ENCODE data around the gene MYO1A.

Gene MYO1A

DNA sequence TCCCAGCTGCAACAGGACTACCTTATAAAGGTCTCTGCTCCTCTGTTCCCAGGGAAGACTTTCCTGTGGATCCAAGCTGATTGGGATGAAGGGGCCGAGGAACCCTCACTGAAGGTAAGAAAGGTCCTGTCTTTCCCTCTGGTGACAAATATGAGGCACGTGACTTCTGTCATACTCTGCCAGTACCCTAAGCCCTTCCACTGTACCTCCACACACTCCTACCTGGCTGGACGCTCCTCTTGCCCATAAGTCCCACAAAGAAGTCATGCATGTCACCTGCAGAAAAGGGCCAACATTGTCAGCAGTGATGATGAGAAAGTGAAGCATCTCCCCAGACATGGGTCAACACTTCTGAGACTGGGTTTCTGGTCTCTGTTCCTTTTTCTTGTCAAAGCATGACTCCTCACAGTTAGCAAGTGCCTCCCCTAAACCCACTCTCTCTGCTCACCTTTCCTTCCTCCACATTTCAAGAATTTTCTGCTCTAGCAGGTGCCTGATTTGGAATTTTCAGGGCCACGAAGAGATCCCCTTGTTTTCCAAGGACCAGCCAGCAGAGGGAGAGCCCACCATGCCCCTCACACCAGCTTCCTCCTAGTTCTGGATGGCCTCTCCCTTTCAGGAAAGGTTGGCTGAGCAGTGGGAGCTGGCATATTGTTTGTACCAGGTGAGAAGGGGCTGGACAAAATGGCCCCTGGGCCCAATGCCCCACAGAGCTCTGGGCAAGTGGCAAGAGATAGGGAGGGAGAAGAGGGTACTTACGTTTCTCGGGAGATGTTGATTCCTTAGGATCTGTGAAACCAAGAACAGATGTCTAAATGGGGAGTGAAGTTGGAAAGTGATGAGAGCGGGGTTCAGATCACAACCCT, 37.1 kb downstream of the MYO1A start:
- no peak for FAIRE-seq

DNA sequence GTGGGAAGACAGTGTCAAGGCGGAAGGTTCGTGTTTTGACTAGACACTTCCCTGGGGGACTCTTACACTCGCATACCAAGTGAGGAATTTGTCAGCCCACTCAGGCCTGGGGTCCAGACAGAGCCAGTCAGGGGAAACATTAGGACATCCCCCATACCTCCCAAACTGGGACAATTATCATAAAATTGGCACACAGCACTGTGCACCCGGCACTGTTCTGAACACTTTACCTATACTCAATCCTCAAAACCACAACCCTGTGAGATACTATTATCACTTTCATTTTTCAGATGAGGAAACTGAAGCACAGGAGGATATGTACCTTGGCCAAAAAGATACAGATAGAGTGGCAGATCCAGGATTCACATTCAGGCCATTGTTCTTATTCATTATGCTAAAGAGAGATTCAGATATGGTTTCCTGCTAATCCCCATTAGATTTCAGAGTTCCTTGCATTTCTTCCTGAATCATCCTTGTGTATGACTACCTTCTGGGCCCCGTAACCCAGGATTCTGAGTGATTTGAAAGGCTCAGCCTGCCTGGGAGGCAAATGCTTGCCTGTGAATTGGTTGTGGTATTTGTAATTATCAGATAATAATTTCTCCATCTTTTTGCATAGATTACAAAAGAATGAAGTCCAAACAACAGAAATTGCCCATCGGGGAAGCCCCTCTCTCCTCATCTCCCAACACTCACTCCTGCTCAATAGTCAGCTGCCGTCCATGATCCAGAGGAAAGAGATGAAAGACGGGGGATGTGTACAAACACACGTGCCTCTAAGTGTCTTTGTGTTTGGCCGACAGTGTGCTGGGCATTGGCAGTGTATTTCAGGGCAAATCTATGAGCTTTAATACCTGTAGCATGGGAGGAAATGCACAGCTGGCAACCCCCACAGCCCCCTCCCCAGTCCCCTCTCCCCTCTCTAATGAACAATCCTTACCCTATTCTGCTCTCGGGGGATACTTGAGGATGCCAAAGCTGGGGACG, 38.2 kb downstream of the MYO1A start:
- FAIRE-seq: no peak

DNA sequence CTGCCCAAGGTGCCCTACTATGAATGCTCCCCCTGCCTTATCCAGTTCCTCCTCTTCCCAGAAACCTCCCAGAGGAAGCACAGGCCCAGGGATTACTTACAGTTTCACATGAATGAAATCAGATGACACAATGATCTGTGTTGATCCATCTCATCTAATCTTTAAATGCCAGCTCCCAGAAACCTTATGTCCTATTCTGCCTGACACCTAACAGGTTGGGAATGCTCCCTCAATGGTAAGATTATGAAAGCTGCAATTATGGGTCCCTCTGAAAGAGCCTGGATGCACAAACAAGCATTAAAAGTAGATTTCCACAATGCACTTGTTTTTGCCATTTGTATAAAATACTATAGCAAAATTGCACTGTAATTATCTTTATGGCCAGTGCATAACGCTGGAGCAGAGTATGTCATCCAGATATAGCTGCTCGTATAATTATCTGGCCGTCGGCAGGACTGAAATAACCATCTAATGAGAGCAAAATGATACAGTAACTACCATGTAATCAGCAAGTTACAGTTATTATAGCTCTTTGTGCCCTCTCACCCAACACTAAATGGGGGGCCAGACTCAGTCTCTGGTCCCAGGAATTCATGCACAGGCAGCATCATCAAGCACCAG, 39.2 kb downstream of the MYO1A start:
- no peak for FAIRE-seq

DNA sequence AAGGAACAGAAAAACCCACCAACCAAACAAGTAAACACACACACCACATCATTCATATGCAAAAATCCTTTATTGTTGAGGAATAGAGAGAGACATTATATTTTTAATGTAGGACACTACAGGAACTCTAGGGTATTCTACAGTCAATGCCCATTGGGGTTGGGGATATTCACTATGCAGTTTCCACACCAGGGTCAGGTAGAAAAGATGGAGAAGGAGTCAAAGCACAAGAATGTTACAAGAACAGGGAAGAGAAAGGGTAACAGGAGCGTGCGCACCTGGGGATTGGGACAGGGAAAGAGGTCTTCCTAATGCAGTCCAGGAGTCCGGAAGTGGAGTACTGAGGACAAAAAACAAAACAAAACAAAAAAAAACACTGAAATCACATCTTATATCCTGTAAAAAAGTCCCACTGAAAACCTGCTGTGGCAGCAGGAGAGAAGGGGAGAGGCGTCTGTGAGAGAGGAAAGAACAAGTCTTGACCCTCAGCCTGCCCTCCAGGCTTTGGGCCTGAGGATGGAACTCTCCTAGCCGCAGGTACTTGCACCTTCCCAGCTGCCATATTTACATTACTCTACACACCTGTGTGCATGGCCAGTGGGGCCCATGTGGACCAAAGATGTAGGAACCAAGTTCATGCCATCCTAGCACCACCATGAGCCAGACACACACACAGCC, 39.8 kb downstream of the MYO1A start:
- no peak for FAIRE-seq

DNA sequence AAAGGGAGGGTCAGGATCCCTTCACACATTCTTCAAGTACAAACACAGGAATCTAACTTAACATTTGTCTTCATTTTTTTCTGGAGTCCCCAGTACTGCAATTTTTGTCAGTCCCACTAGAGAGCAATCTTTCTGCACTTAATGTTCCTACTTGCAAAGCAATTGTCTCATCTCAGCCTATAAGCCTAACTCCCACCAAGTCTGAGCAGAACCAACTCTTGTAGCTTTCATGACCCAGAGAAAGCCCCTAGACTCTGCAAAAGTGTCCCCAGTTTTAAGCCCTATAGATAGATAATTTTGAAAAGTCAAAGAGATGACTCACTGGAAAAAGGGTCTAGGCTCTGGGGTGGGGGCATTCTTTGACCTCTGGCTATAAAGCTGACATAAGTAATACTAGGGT, 41.8 kb downstream of the MYO1A start:
- FAIRE-seq: peak; percentile 67

DNA sequence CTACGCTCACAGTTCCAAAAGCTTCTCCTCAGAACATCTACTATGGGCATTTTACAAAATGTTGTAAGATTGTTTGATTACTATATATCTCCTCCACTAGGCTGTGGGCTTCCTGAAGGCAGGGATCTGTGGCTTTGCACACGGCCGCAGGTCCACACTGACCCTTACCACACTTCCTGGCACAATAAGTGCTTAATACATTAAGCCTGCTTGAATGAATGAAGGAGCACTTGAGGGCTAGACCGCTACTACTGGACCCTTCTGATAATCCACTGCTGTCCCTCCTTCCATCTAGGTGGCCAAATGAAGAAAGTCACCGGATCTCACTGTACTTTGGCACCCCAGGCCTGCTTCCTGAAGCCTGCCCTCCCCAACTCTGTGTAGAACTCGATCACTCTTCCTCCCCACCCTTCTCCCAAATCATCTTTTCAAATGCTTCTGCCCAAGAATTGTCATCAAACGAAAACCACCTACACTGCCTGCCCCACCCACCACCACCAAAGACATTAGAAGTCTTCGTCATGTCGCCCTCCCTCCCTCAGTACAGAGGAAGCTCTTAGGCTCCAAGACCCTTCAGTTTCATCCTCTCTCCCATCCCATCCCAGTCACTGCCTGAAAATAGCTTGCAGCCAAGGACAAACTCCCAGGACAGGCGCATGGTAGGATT, 43.0 kb downstream of the MYO1A start:
- no peak for FAIRE-seq

DNA sequence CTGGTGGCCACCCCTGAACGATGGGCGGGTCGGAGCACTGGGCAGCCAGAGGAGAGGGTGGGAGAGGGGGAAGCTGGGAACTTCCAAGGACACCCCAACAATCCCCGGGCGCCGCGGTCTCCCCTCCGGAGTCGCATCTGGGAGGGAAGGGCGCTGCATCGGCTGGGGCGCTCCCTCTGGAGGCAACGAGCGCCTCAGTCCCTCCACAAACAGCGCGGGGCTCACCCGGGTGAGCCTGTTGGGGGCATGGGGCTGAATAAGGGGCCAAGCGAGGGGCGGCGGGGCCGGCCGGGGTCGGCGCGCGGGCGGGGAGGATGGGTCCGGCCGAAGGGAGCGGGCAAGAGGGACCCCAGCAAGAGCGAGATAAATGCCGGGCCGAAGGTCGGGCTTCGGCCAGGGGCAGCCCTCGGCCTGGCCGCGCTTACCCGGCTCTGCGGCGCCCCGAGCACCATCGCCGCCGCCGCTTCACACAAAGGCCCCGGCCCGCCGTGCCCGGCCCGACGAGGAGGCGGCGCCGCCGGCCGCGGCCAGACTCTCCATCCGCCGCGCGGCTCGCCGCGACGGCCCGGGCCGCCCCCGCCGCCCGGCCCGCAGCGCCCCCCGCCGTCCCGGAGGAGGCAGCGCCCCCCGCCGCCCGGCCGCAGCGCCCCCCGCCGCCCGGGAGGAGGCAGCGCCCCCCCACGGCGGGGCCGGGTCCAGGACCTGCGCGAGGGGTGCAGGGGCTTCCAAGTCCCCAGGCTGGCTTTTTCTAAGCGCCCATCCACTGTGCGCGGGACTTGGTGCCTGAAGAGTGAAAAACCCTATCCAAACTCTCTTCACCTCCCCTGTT, 43.7 kb downstream of the MYO1A start, which contains the start of gene ZBTB39:
Gene ZBTB39 (minus strand): TSS at position 567 of the 829 bp plus-strand sequence. CDS start 1,629 bp downstream, outside the sequence.
- no peak for FAIRE-seq

DNA sequence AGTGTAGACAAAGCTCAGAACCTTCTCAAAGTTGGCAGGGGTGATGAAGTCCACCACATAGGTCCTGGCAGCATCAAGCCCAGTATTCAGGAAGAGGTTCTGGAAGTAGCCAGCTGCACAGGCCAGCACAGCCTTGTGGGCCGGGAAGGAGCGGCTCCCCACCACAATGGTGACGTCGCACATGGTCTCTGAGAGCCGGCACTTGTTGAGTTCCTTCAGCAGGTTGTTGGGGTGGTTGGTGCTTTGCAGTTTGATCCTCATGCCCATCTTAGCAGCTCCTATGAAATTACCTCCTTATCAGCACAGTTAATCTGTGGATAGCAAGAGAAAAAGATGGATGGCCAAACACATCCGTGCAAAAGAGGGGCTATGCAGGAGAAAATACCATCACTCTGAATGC, 45.3 kb downstream of the MYO1A start:
- no peak for FAIRE-seq

DNA sequence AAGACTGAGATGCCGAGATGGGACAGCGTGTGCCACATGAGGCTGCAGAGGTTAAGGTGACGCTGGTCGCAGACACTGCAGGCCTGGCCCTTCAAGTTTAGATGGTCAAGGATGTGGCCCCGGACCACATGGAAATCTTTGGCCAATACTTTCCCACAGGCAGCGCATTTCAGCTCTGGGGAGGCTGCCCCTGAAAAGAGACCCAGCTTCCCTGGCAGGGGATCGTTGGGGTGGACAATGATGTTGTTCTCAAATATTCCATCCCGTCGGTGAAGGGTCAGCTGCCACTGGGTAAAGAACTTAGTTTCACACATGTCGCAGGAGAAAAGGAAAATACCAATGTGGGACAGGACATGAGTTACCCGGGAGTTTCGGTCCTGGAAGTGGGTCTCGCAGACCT, 46.5 kb downstream of the MYO1A start:
- FAIRE-seq: no peak

DNA sequence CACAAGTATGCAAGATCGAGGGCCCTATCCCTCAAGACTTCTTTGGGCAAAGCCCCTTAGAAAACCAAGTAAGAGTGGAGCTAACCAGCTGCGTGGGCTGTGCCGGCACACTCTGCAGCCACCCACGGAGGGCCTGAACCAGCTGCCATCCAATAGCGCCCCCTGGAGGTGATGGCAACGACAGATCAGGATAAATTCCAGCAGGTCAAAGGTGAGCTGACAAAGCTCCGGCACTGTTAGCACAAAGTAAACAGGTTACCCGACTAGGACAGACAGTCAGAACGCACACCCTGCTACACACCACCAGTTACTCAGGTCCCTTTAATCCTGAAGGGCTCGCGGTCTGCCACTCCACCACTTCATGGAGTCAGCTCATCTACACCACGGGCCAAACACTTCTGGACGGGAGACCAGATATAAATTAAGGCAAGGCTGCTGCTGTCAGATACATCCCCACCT, 48.5 kb downstream of the MYO1A start:
- FAIRE-seq: no peak

DNA sequence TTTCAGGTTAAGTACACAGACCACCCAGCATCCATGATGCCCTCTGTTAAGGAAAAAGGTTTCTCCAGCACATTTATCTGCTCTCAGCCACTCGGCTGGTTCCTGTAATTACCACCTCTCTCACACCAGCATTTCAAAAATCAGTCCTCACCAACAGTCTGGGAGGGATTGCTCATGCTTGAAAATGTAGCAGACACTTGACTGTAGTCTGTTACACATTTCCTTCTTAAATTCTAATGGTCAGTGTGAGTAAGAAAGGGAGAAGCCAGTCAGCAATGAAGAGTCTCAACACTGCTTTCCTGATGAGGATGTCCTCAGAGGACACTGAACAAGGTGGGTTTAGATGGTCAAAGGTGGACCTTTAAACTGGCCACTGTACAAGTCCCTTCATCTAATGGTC, 49.5 kb downstream of the MYO1A start:
- no peak for FAIRE-seq

DNA sequence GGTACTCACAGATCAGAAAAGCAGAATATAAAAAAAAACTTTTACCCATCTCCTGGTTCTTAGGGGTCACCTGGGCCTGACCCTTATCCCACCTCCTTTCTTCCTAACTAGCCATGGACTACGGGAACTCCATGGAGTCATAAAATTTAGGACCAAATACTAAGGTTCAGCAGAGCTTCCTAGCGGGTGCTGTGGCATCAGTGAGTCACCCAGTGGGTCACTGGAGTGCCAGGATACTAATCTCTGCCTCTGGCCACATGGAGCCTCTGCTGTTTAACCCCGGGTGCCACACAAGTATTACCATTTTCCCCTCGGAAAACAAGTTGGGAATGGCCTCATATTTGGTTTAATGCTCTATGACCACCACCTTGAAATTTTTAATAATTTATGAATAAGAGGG, 50.5 kb downstream of the MYO1A start:
- FAIRE-seq: no peak

DNA sequence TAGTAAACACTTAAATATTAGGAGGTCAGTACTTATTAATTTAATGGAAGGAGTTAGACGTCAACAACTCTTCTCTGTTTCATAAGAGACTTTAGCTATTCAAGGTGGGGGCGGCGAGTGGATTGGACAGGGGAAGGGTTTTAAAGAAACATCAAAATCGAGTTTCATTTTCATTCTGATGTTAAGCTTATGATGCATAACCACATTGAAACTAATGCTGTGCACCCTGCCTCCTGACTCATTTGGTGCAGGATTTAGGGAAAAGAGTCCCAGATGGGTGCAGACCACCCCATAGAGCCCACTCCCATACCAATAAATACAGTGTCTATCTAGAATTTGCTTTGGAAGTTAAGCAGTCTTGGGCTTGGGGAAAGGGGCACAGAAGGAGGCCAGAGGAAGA, 50.9 kb downstream of the MYO1A start:
- no peak for FAIRE-seq

DNA sequence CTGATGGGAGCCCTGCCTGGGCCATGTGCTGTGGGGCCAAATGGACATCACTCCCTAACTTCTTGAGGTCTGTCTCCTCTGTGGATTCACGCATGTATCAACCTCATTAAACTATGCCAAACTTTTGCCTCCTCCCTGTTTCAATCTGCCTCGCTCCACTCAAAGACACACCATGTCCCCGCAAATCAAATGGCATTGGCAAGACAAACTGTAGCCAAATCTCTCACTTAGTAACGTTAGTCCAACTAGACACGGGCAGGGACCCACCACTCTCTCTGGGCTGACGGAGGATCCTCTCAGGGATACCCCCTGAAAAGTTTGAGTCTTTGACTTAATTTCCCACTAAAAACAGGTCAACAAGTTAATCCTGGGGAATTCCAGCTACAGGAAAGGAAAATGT, 51.6 kb downstream of the MYO1A start:
- no peak for FAIRE-seq

DNA sequence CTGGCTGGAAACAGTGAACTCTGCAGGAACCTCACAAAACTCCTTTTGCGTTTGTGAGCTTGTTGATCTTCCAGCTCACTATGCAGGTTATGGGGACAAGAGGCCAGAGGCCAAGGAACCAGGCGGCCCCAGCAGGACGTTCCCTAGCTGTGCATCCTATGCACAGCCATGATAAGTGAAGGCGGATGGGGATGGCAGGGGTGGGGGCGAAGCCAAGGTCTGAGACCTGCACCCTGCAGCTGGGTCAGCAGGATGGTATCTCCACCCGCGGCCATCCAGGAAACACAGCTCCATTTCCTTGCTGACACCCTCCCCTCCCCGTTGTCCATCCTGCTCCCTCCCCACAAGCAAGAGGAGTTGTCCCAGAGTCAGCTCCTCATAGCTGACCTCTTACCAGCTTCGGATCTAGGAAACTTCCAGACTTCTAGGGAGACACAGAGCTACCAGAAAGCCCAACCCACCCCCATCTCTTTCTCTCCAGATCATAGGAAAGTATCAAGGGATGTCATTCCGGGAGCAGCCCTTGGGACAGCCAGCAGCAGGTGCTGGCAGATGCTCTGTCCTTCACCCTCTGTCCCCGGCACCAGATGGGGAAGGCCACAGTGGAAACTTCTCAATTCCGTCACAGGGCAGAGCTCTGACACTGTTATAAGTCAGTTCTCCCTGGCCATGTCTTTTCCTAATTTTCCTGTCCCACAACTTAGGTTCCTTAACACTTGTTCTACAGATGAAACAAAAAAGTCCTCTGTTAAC, 53.0 kb downstream of the MYO1A start:
- FAIRE-seq: no peak

DNA sequence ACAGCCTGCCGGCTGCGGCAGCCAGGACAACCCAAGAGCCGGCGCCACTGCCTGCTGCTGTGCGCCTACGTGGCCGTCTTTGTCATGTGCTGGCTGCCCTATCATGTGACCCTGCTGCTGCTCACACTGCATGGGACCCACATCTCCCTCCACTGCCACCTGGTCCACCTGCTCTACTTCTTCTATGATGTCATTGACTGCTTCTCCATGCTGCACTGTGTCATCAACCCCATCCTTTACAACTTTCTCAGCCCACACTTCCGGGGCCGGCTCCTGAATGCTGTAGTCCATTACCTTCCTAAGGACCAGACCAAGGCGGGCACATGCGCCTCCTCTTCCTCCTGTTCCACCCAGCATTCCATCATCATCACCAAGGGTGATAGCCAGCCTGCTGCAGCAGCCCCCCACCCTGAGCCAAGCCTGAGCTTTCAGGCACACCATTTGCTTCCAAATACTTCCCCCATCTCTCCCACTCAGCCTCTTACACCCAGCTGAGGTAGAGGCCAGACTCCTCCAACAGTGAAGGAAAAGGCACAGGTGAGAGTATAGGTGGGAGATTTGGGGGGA, 53.9 kb downstream of the MYO1A start:
- FAIRE-seq: no peak

DNA sequence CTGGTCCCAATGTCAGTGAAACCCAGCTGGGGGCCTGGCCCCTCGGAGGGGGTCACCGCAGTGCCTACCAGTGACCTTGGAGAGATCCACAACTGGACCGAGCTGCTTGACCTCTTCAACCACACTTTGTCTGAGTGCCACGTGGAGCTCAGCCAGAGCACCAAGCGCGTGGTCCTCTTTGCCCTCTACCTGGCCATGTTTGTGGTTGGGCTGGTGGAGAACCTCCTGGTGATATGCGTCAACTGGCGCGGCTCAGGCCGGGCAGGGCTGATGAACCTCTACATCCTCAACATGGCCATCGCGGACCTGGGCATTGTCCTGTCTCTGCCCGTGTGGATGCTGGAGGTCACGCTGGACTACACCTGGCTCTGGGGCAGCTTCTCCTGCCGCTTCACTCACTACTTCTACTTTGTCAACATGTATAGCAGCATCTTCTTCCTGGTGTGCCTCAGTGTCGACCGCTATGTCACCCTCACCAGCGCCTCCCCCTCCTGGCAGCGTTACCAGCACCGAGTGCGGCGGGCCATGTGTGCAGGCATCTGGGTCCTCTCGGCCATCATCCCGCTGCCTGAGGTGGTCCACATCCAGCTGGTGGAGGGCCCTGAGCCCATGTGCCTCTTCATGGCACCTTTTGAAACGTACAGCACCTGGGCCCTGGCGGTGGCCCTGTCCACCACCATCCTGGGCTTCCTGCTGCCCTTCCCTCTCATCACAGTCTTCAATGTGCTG, 54.6 kb downstream of the MYO1A start:
- FAIRE-seq: no peak

DNA sequence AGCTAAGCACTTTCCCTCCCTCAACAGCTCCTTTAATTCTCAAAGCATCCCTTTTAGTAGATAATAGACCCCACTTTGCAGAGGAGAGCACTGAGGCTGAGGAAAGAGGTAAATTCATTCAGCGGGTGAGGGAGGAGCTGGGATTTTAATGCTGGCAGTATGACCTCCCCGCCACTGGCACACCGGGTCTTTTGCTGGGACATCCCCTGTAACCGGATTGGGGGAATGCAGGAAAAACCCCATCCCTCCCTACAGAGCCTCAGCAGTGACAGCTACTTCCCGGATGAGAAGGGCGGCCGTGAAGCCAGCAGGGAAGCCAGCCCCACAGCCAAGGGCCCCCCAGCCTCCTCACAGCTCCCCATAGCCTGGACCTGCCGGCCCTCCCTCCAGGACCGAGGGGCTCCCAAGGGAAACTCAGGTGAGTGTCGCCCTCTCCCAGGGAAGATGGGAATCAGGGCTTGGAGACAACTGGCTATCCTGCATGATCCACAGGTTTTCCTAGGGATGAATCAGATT, 55.6 kb downstream of the MYO1A start:
- FAIRE-seq: no peak

DNA sequence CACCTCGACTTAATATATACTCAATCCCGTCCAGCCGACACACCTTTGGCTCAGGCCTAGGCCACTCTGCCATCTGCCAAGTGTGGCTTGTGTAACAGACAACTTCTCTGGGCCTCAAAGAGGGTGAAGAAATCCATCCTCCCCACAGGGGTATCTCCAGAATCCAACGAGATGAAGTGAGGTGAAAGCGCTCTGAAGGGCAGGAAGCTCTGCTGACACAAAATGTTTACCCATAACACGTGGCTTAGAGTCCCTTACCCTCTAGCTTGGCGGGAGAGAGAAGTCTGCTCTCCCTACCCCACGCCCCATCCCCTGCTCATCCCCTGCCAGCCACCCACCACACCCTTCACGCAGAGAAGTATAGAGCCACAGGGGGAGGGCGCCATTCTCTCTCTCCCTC, 56.6 kb downstream of the MYO1A start:
- no peak for FAIRE-seq
